ENCODE measurements around the gene GPR143. TPM values are rescaled to one million over a fixed set of nuclear protein-coding genes. Genes with fewer than 3 reads are reported as not detected.

The GPR143 gene
- total and polyA plus RNA-seq, 9 donors: 1.4 to 4.7 (median 3.5) TPM

- intact Hi-C loops (cut with DNase I): no loop called here
- no peak for TF ChIP-seq CTCF (IDR thresholded peaks at IDR 0.05)
- TF ChIP-seq EP300 (IDR thresholded peaks at IDR 0.05): no peak
- TF ChIP-seq POLR2A (IDR thresholded peaks at IDR 0.05): no peak
- no peak overlapping the region for H3K27ac ChIP-seq
These were observed 25.2 kb upstream of the GPR143 start for GRCh38 chrX:9790866-9791265.

GRCh38 chrX:9789555-9789954 lies 23.9 kb upstream of the GPR143 start:
- H3K27ac ChIP-seq: no peak overlapping the region
- intact Hi-C loops (cut with DNase I): loop anchor here in 1 of 4 donors (10.0 kb wide), 1 partner anchor 335 kb away; no protein-coding TSS in a partner anchor
- WGBS, 3 donors: 34 to 54% (median 36%) methylated on average over 5 of the region's 5 CpGs
- no peaks in the 10 kb centered on the region for H3K36me3 ChIP-seq
- no peak overlapping the region for H3K4me3 ChIP-seq
- no peak for TF ChIP-seq POLR2A (IDR thresholded peaks at IDR 0.05)
- TF ChIP-seq CTCF (IDR thresholded peaks at IDR 0.05): no peak
- TF ChIP-seq EP300 (IDR thresholded peaks at IDR 0.05): no peak
- H3K4me1 ChIP-seq (ENCODE audit: insufficient read depth): peaks cover 6% of the 10 kb centered on the region
- DNase-seq: no peak
- no peaks in the 10 kb centered on the region for H3K9me3 ChIP-seq
- H3K27me3 ChIP-seq: no peaks in the 10 kb centered on the region

More at GRCh38 chrX:9790866-9791265, 25.2 kb upstream of the GPR143 start:
- H3K4me3 ChIP-seq: no peak overlapping the region
- no peaks in the 10 kb centered on the region for H3K9me3 ChIP-seq
- 64 to 76% (median 70%) methylated on average over 6 of the region's 6 CpGs for WGBS, 3 donors
- DNase-seq: no peak
- H3K36me3 ChIP-seq: no peaks in the 10 kb centered on the region
- H3K4me1 ChIP-seq (ENCODE audit: insufficient read depth): peaks cover 6% of the 10 kb centered on the region
- H3K27me3 ChIP-seq: no peaks in the 10 kb centered on the region

GRCh38 chrX:9788911-9789310 lies 23.3 kb upstream of the GPR143 start:
- no peaks in the 10 kb centered on the region for H3K27me3 ChIP-seq

GRCh38 chrX:9786798-9787635 lies 21.4 kb upstream of the GPR143 start:
- peak overlapping the region; percentile 41 to 78 for H3K27ac ChIP-seq
- intact Hi-C loops (cut with DNase I): loop anchor here in 1 of 4 donors (10.0 kb wide), 1 partner anchor 338 kb away; no protein-coding TSS in a partner anchor
- 7 to 18% (median 11%) methylated on average over 22 to 45 of the region's 45 CpGs for WGBS, 3 donors

More at GRCh38 chrX:9788911-9789310, 23.3 kb upstream of the GPR143 start:
- intact Hi-C loops (cut with DNase I): loop anchor here in 1 of 4 donors (10.0 kb wide), 1 partner anchor 336 kb away; no protein-coding TSS in a partner anchor
- peaks cover 6% of the 10 kb centered on the region for H3K4me1 ChIP-seq (ENCODE audit: insufficient read depth)
- H3K9me3 ChIP-seq: no peaks in the 10 kb centered on the region
- DNase-seq: peak; percentile 25 to 52 (median 46)
- H3K36me3 ChIP-seq: no peaks in the 10 kb centered on the region
- H3K27ac ChIP-seq: no peak overlapping the region
- H3K4me3 ChIP-seq: no peak overlapping the region
- 2 to 24% (median 5%) methylated on average over 2 of the region's 2 CpGs for WGBS, 3 donors
- no peak for TF ChIP-seq EP300 (IDR thresholded peaks at IDR 0.05)
- no peak for TF ChIP-seq POLR2A (IDR thresholded peaks at IDR 0.05)
- TF ChIP-seq CTCF (IDR thresholded peaks at IDR 0.05): no peak

More at GRCh38 chrX:9786798-9787635, 21.4 kb upstream of the GPR143 start:
- no peak for TF ChIP-seq CTCF (IDR thresholded peaks at IDR 0.05)
- TF ChIP-seq EP300 (IDR thresholded peaks at IDR 0.05): no peak
- no peak for TF ChIP-seq POLR2A (IDR thresholded peaks at IDR 0.05)
- no peaks in the 10 kb centered on the region for H3K9me3 ChIP-seq
- peaks cover 6% of the 10 kb centered on the region for H3K4me1 ChIP-seq (ENCODE audit: insufficient read depth)
- H3K4me3 ChIP-seq: peak overlapping the region; percentile 38
- H3K36me3 ChIP-seq: no peaks in the 10 kb centered on the region
- no peaks in the 10 kb centered on the region for H3K27me3 ChIP-seq
- peak; percentile 26 to 58 (median 39) for DNase-seq

Data from ovary (tissue), 9 donors.